Vagina (tissue), 2 donors: ENCODE data around the gene LPIN1.

Experiments
- POLR2A ChIP-seq, 2 donors: fragments of 450-650 bp; IDR thresholded peaks; one replicate each; pipeline ENCODE4 v1.6.1; 2017; ENCODE audit warnings: antibody characterized with exemption in 2 of 2, mild to moderate bottlenecking in 2 of 2, moderate library complexity in 2 of 2
- POLR2AphosphoS5 ChIP-seq, 2 donors: sonication (generic); formaldehyde crosslinking; IDR thresholded peaks; one replicate each; pipeline ENCODE4 v1.9.0; 2017; ENCODE audit warnings: antibody characterized with exemption in 2 of 2, mild to moderate bottlenecking in 2 of 2, low read depth in 1 of 2; ENCODE audit not compliant: insufficient read depth in 1 of 2
- TF ChIP-seq, protein P1 (sequence below), 3 experiments: fragments of 450-650 bp in 2 of 3; fragments of 200-600 bp in 1 of 3; sonication (generic) in 1 of 3; IDR thresholded peaks; one replicate each; pipeline ENCODE4 v1.5.1; 2017 to 2019; ENCODE audit warnings: antibody characterized with exemption in 3 of 3, mild to moderate bottlenecking in 2 of 3, moderate library complexity in 2 of 3

DNA sequence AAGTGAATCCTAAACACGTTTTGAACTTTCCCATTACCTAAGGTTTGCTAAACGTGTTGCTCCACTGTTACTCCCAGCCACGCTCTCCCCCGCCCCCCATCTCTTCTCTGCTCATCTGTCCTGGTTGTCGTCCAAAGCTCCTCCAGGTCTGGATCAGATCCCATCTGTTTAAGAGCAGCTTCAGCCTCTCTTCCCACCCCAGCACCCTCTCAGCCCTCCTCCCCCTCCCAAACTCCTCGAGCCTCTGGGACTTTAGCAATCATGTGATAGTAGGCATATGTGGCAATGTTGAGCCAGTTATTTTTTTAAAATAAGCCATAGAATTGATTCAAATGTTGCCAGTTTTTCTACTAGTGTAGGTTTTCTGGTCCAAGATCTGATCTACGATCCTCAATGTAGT is 20.0 kb upstream of the LPIN1 start:
- TF ChIP-seq POLR2A (IDR thresholded peaks at IDR 0.05) = no peak
- TF ChIP-seq, protein P1, sequence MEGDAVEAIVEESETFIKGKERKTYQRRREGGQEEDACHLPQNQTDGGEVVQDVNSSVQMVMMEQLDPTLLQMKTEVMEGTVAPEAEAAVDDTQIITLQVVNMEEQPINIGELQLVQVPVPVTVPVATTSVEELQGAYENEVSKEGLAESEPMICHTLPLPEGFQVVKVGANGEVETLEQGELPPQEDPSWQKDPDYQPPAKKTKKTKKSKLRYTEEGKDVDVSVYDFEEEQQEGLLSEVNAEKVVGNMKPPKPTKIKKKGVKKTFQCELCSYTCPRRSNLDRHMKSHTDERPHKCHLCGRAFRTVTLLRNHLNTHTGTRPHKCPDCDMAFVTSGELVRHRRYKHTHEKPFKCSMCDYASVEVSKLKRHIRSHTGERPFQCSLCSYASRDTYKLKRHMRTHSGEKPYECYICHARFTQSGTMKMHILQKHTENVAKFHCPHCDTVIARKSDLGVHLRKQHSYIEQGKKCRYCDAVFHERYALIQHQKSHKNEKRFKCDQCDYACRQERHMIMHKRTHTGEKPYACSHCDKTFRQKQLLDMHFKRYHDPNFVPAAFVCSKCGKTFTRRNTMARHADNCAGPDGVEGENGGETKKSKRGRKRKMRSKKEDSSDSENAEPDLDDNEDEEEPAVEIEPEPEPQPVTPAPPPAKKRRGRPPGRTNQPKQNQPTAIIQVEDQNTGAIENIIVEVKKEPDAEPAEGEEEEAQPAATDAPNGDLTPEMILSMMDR (IDR thresholded peaks at IDR 0.05) = no peak
- no peak for TF ChIP-seq POLR2AphosphoS5 (IDR thresholded peaks at IDR 0.05; ENCODE audit: insufficient read depth in 1 of 2, low read depth in 1 of 2)
